ENCODE measurements around the gene SCN8A. TPM values are rescaled to one million over a fixed set of nuclear protein-coding genes. Genes with fewer than 3 reads are reported as not detected.
"Not testable (repeated sequence)": the region's sequence is repeated elsewhere in the genome, so short reads cannot be mapped to it uniquely, and the experiment has no call there.

Gene SCN8A
- total and polyA plus RNA-seq, 2 experiments from 2014 or later, result 1.1 to 2.6 TPM

DNA sequence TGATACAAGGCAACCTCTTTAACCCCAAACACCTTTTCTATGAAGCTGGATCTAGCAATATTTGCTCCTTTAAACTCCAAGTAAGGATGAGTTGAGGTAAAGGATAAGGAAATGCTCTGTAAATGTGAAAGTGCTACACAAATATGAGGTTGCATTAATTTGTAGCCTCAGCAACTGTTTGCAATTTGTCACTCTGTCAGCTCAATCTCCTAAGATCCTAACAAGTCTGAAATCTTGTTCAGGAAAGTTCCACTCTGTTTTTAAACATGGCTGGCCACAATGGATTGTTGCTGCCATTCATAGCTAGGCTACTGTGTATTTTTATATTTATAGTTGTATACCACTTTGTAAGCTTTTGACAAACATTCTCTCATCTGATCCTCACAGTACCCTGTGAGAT is 51.3 kb downstream of the SCN8A start:
- TF ChIP-seq, protein P1, sequence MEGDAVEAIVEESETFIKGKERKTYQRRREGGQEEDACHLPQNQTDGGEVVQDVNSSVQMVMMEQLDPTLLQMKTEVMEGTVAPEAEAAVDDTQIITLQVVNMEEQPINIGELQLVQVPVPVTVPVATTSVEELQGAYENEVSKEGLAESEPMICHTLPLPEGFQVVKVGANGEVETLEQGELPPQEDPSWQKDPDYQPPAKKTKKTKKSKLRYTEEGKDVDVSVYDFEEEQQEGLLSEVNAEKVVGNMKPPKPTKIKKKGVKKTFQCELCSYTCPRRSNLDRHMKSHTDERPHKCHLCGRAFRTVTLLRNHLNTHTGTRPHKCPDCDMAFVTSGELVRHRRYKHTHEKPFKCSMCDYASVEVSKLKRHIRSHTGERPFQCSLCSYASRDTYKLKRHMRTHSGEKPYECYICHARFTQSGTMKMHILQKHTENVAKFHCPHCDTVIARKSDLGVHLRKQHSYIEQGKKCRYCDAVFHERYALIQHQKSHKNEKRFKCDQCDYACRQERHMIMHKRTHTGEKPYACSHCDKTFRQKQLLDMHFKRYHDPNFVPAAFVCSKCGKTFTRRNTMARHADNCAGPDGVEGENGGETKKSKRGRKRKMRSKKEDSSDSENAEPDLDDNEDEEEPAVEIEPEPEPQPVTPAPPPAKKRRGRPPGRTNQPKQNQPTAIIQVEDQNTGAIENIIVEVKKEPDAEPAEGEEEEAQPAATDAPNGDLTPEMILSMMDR (IDR thresholded peaks at IDR 0.05; ENCODE audit: poor library complexity), result no peak
- TF ChIP-seq EZH2 (IDR thresholded peaks at IDR 0.05; ENCODE audit: borderline replicate concordance), result no peak
- no peak for TF ChIP-seq EZH2phosphoT487 (IDR thresholded peaks at IDR 0.05; ENCODE audit: low read depth, severe bottlenecking, unreplicated experiment)
- Histone ChIP-seq H3K9me3 (ENCODE audit: low read depth) (no peaks in the 10 kb centered on the region), H4K20me1 (ENCODE audit: insufficient read depth, poor library complexity, severe bottlenecking) (no peaks in the 10 kb centered on the region), H2AFZ (no peak overlapping the region), H3K36me3 (replicated peaks; ENCODE audit: insufficient read depth, low read depth) (no peaks in the 10 kb centered on the region), H3K9me2 (replicated peaks; ENCODE audit: insufficient read depth) (no peaks in the 10 kb centered on the region), H3K27me3 (no peaks in the 10 kb centered on the region), H3K27ac (no peak overlapping the region), H3K4me2 (no peak overlapping the region), H3K79me2 (no peaks in the 10 kb centered on the region), H3K4me3 (no peak overlapping the region), H3K4me1 (ENCODE audit: insufficient read depth) (no peaks in the 10 kb centered on the region)
- no peak for DNase-seq (ENCODE audit: low spot score)

DNA sequence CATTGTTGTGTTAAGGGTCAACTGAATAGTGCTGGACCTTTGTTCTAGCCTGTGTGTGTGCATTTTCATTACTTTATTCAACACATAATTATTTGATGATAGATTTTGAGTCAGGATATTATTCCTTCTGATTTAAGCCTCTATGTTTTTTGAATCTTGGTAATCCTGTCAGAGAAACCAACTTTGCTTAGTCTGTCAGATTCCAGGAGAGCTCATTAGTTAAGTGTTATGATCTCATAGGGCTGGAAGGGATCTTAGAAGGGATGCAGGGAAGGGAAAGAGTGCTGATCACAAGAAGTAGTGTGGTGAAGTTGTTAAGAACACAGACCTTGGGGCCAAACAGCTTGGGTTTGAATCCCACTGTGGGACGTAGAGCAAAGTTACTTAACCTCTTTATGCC is 52.9 kb downstream of the SCN8A start:
- Histone ChIP-seq H3K4me1 (ENCODE audit: insufficient read depth) (no peaks in the 10 kb centered on the region), H4K20me1 (ENCODE audit: insufficient read depth, poor library complexity, severe bottlenecking) (no peaks in the 10 kb centered on the region), H3K36me3 (replicated peaks; ENCODE audit: insufficient read depth, low read depth) (no peaks in the 10 kb centered on the region), H2AFZ (no peak overlapping the region), H3K4me3 (no peak overlapping the region), H3K9me2 (replicated peaks; ENCODE audit: insufficient read depth) (no peaks in the 10 kb centered on the region), H3K27ac (no peak overlapping the region), H3K9me3 (ENCODE audit: low read depth) (no peaks in the 10 kb centered on the region), H3K27me3 (no peaks in the 10 kb centered on the region), H3K4me2 (no peak overlapping the region), H3K79me2 (no peaks in the 10 kb centered on the region)
- 85% methylated on average over 1 of the region's 1 CpG for WGBS (ENCODE audit: low lambda C conversion rate, missing lambda C conversion rate)
- no peak for TF ChIP-seq EZH2 (IDR thresholded peaks at IDR 0.05; ENCODE audit: borderline replicate concordance)
- TF ChIP-seq, protein P1 (IDR thresholded peaks at IDR 0.05; ENCODE audit: poor library complexity), result no peak
- TF ChIP-seq EZH2phosphoT487 (IDR thresholded peaks at IDR 0.05; ENCODE audit: low read depth, severe bottlenecking, unreplicated experiment), result no peak
- DNase-seq (ENCODE audit: low spot score), result no peak

DNA sequence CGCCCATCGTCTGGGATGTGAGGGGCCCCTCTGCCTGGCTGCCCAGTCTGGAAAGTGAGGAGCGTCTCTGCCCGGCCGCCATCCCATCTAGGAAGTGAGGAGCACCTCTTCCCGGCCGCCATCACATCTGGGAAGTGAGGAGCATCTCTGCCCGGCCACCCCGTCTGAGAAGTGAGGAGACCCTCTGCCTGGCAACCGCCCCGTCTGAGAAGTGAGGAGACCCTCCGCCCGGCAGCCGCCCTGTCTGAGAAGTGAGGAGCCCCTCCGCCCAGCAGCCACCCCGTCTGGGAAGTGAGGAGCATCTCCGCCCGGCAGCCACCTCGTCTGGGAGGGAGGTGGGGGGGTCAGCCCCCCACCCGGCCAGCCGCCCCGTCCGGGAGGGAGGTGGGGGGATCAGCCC is 53.7 kb downstream of the SCN8A start:
- not testable (repeated sequence) for H3K9me3 ChIP-seq (ENCODE audit: low read depth); H4K20me1 ChIP-seq (ENCODE audit: insufficient read depth, poor library complexity, severe bottlenecking); H3K36me3 ChIP-seq (replicated peaks; ENCODE audit: insufficient read depth, low read depth); H3K4me3 ChIP-seq; H2AFZ ChIP-seq; H3K79me2 ChIP-seq; H3K4me2 ChIP-seq; H3K9me2 ChIP-seq (replicated peaks; ENCODE audit: insufficient read depth); DNase-seq (ENCODE audit: low spot score); H3K27ac ChIP-seq; H3K27me3 ChIP-seq; H3K4me1 ChIP-seq (ENCODE audit: insufficient read depth)
- WGBS (ENCODE audit: low lambda C conversion rate, missing lambda C conversion rate), result 100% methylated on average over 4 of the region's 23 CpGs

DNA sequence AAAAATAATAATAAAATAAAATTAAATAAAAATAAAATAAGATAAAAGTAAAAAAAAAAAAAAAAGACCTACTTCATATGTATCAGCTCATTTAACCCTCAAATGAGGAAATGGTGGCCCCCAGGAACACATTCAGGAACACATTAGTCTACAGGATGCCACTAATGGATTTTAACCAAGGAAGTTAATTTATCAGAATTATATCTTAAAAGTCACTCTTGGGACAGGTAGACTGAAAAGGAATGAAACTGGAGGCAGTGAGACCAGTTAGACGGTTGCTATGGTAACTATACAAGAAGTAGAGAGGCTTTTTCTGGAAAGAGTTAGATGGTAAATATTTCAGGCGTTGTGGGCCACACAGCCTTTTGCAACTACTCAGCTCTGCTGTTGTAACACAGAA is 54.9 kb downstream of the SCN8A start:
- H3K4me2 ChIP-seq, result no peak overlapping the region
- no peaks in the 10 kb centered on the region for H4K20me1 ChIP-seq (ENCODE audit: insufficient read depth, poor library complexity, severe bottlenecking)
- no peaks in the 10 kb centered on the region for H3K9me3 ChIP-seq (ENCODE audit: low read depth)
- H3K27ac ChIP-seq, result no peak overlapping the region
- H2AFZ ChIP-seq, result no peak overlapping the region
- no peaks in the 10 kb centered on the region for H3K36me3 ChIP-seq (replicated peaks; ENCODE audit: insufficient read depth, low read depth)
- no peaks in the 10 kb centered on the region for H3K79me2 ChIP-seq
- no peak overlapping the region for H3K4me3 ChIP-seq
- 85% methylated on average over 2 of the region's 2 CpGs for WGBS (ENCODE audit: low lambda C conversion rate, missing lambda C conversion rate)
- TF ChIP-seq, protein P1 (IDR thresholded peaks at IDR 0.05; ENCODE audit: poor library complexity), result no peak
- TF ChIP-seq EZH2 (IDR thresholded peaks at IDR 0.05; ENCODE audit: borderline replicate concordance) (no peak), EZH2phosphoT487 (IDR thresholded peaks at IDR 0.05; ENCODE audit: low read depth, severe bottlenecking, unreplicated experiment) (no peak)
- no peaks in the 10 kb centered on the region for H3K9me2 ChIP-seq (replicated peaks; ENCODE audit: insufficient read depth)
- DNase-seq (ENCODE audit: low spot score), result no peak
- H3K4me1 ChIP-seq (ENCODE audit: insufficient read depth), result no peaks in the 10 kb centered on the region
- no peaks in the 10 kb centered on the region for H3K27me3 ChIP-seq
